NCI-H1930 (cell line): ENCODE data around the gene FAIM2.

Experiments
- DNase-seq, 2 experiments: peaks; one replicate each; lab custom pipeline; 2025; lab: John Stamatoyannopoulos, UW

The FAIM2 gene

DNA sequence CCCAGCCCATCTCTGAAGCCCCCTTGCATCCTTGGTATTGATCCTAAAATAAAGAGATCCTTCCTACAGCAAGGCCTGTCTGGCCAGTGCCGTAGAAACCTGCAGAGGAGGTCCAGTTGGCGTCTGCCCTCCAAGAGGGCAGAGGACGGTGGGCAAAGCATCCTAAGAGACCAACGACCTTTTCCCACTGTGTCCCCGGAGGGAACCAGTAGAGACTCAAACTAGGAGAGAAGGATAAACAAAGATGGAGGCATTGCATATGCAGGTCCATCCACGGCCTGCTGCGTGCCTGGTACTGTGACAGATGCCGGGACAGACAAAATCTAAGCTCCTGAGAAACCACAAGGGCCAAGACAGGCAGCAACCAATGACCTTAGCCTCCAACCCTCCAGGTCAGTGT is 79.3 kb downstream of the FAIM2 start:
- no peak for DNase-seq

DNA sequence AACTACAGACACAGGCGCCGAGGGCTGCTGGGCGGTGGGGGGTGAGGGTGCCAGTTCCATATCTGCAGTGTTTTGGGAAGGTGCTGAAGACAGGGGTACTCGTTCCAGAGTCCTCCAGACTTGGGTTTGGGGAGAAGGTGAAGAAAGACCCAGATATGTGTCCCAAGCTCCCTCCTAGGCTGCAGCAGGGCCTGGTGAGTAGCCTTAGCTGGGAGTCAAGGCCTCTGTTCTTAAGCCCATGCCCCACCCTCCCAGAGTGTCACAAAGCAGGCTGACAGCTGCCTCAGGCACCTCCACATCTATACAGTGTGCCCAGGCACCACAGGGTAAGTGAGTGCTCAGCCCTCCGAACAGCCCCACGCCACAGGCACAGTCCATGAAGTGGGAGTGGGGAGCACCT is 79.7 kb downstream of the FAIM2 start:
- no peak for DNase-seq

GRCh38 chr12:49823350-49823749 is 80.3 kb downstream of the FAIM2 start:
- no peak for DNase-seq

DNA sequence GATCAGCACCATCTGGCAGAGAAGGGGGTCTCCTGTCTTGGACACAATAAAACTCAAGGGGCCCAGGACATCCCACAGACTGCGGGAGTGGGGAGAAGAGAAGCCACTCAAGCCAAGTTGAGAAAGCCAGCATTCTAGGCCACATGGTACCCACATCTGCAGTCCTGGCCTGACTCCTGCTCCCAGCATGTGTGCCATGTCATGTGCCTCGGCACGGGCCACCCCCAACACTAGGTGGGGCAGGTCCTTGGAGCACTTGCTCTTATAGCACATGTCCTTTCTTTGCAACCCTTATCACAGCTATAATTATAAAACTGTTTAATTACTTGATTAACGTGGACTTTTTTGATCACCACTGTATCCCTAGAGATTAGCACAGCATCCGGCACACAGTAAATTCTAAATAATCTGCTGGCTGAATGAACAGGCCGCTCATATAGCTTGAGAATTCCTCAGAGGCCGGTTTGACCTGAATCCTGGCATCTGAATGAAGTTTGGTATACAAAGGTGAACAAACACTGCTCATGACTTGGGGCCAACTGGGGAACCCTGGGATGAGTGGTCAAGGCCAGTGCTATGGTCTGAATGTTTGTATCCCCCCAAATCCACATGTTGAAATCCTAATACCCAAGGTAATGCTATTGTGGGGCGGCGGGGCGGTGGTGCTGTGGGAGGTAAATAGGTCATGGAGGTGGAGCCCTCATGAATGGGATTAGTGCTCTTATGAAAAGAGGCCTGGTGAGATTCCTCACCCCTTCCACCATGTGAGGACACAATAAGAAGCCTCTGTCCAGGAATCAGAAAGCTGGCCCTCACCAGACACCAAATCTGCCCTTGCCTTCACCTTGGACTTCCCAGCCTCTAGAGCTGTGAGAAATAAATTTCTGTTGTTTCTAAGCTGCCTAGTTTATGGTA is 82.1 kb downstream of the FAIM2 start:
- no peak for DNase-seq

GRCh38 chr12:49819786-49820185 is 83.9 kb downstream of the FAIM2 start:
- DNase-seq = no peak

- no peak for DNase-seq
Measured at GRCh38 chr12:49818241-49818895, 85.3 kb downstream of the FAIM2 start.
